Measurements from ENCODE around the gene DMD. TPM values are rescaled to one million over a fixed set of nuclear protein-coding genes. Genes with fewer than 3 reads are reported as not detected.

Gene DMD
- total and polyA plus RNA-seq, 2 of the 8 experiments (the other 6 are each of a cell fraction or from before 2014, with no cell fraction given): 4.8 to 7.4 TPM

DNA sequence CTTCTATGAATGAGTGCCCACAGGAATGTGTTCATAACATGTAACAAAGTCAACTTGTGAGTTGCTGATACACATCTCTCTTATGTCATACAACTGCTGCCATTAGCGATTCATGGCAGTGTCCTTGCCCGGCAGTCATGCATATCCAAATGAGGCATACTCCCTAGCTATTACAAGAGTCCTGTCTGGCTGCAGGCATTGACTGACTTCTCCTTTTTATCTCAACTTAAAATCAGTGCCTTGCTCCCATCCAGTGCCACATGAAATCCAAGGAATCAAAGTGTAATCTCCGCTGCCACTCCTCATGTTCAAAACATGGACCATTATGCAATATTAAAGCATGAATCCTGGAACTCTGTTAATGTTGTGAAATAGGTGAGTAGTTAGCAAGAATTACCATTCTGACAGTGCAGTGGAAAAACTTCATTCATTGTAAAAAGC, 1790.6 kb downstream of the DMD start:
- 74% methylated on average over 3 of the region's 3 CpGs; no CpG with 5 or more reads in 1 of the 2 experiments for WGBS, 2 experiments (ENCODE audit: extremely low coverage in 1 of 2, insufficient coverage in 1 of 2, insufficient read length in 1 of 2, insufficient replicate concordance in 2 of 2, low coverage in 1 of 2, low lambda C conversion rate in 2 of 2, missing lambda C conversion rate in 1 of 2)

More for the DNA sequence above, 1790.6 kb downstream of the DMD start:
- DNase-seq (ENCODE audit: low read depth in 1 of 2, low spot score in 2 of 2): no peak
- H4K8ac ChIP-seq (ENCODE audit: extremely low read depth, insufficient read depth, low read length): no peak overlapping the region
- H2BK5ac ChIP-seq (ENCODE audit: low read depth, low read length): no peak overlapping the region
- H3K4me1 ChIP-seq (replicated peaks in 1 of 4; ENCODE audit: control insufficient read depth in 3 of 4, insufficient read depth in 4 of 4, low read length in 3 of 4): no peaks in the 10 kb centered on the region
- no peak overlapping the region for H2BK20ac ChIP-seq (ENCODE audit: low read length)
- ChIA-PET POLR2A (ENCODE audit: partially characterized antibody) (no interaction called here), CTCF (ENCODE audit: partially characterized antibody) (interaction anchor here (1.1 kb wide), 1 partner anchor 382 kb away, joined by 3 read pairs; no protein-coding TSS in a partner anchor)
- H3K9me3 ChIP-seq (ENCODE audit: insufficient read depth in 2 of 2, low read depth in 1 of 2, low read length in 1 of 2): no peaks in the 10 kb centered on the region
- H3K23me2 ChIP-seq (ENCODE audit: low read depth, low read length): no peaks in the 10 kb centered on the region
- TF ChIP-seq, protein P1, sequence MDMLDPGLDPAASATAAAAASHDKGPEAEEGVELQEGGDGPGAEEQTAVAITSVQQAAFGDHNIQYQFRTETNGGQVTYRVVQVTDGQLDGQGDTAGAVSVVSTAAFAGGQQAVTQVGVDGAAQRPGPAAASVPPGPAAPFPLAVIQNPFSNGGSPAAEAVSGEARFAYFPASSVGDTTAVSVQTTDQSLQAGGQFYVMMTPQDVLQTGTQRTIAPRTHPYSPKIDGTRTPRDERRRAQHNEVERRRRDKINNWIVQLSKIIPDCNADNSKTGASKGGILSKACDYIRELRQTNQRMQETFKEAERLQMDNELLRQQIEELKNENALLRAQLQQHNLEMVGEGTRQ (IDR thresholded peaks at IDR 0.05; ENCODE audit: low read length): no peak
- FAIRE-seq: no peak
- no peaks in the 10 kb centered on the region for H3K79me1 ChIP-seq (ENCODE audit: low read depth, low read length)
- no peak overlapping the region for H2BK12ac ChIP-seq (ENCODE audit: low read depth, low read length)
- no peak overlapping the region for H3K4me3 ChIP-seq (ENCODE audit: extremely low read depth in 1 of 4, insufficient read depth in 2 of 4, low read depth in 3 of 4, low read length in 4 of 4)
- H4K91ac ChIP-seq (replicated peaks; ENCODE audit: insufficient read length, low read length): no peak overlapping the region
- no peak overlapping the region for H3K18ac ChIP-seq (ENCODE audit: extremely low read depth, low read length)
- H3K27ac ChIP-seq (ENCODE audit: low read depth, low read length): no peak overlapping the region
- H3K27me3 ChIP-seq (replicated peaks in 1 of 4; ENCODE audit: control insufficient read depth in 3 of 4, extremely low read depth in 1 of 4, insufficient read depth in 3 of 4, low read length in 3 of 4): no peaks in the 10 kb centered on the region
- H3K36me3 ChIP-seq (ENCODE audit: control insufficient read depth in 2 of 4, insufficient read depth in 4 of 4, low read length in 3 of 4): no peaks in the 10 kb centered on the region
- no peak overlapping the region for H3K4ac ChIP-seq (replicated peaks; ENCODE audit: insufficient read length, low read depth, low read length)
- H4K20me1 ChIP-seq (replicated peaks in 1 of 2; ENCODE audit: control insufficient read depth in 1 of 2, insufficient read depth in 2 of 2, low read length in 2 of 2): no peaks in the 10 kb centered on the region
- no peak overlapping the region for H2AK5ac ChIP-seq (ENCODE audit: low read depth, low read length)
- H2BK120ac ChIP-seq (replicated peaks; ENCODE audit: low read depth, low read length): no peak overlapping the region
- no peak overlapping the region for H4K5ac ChIP-seq (ENCODE audit: insufficient read length, low read depth, low read length)
- H3K4me2 ChIP-seq (ENCODE audit: insufficient read depth in 1 of 2, low read depth in 2 of 2, low read length in 2 of 2): no peak overlapping the region
- no peak overlapping the region for H3K14ac ChIP-seq (ENCODE audit: insufficient read length)
- H3K23ac ChIP-seq (ENCODE audit: insufficient read length): no peak overlapping the region
- no peak overlapping the region for H3K9ac ChIP-seq (replicated peaks in 1 of 4; ENCODE audit: extremely low read depth in 1 of 4, low read depth in 3 of 4, low read length in 3 of 4)
- H3K79me2 ChIP-seq (ENCODE audit: control insufficient read depth in 1 of 2, insufficient read depth in 2 of 2, low read length in 2 of 2): no peaks in the 10 kb centered on the region
- no peak overlapping the region for H2BK15ac ChIP-seq (ENCODE audit: low read length)
- H2AFZ ChIP-seq (ENCODE audit: low read length): no peak overlapping the region
- no peak overlapping the region for H3K56ac ChIP-seq (replicated peaks; ENCODE audit: insufficient read length, low read depth, low read length)

Data from H1 (cell line).